HG03571 (cell line): Measurements from ENCODE around the gene GLG1.
"Not testable (repeated sequence)": the region's sequence is repeated elsewhere in the genome, so short reads cannot be mapped to it uniquely, and the experiment has no call there.

Experiments
- ATAC-seq: cut with Tn5 transposase; IDR thresholded peaks from one replicate; pipeline ENCODE4 v1.9.1; 2021; ENCODE audit not compliant: unreplicated experiment

Gene GLG1

DNA sequence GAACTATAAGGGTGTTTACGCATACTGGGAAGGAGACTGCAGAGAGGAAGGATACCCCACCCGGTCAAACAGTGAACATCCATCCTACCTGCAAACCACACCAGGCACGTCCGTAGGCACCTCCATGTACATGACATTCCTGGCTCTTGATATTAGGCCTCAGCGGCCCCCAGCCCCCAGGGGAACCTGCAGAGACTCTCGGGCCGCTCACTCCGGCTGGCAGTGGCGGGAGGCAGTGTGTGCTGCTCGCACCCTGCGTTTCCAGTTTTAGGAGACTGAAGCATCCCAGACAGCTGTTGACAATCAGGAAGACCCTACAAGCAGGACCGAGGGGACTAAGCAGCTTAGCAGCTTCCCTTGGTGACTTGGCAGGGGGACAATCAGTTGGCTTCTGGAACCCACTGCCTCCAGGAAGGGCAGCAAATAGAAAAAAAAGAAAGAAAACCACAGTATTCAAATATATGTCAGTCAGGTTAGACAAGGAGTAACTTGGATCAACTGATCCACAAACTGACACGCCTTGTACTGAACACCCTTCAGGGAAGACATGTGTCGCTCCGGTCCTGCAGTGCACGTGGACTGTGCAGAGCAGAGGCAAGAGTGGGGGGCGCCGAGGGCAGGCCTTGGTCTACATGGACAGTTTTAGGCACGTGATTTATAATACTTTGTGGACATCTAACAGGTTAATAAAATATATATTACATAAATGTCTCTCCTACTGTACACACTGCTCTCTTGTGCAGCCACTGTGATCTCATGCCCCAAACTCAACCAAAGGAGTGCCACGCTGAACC, 155.8 kb downstream of the GLG1 start:
- ATAC-seq: no peak

DNA sequence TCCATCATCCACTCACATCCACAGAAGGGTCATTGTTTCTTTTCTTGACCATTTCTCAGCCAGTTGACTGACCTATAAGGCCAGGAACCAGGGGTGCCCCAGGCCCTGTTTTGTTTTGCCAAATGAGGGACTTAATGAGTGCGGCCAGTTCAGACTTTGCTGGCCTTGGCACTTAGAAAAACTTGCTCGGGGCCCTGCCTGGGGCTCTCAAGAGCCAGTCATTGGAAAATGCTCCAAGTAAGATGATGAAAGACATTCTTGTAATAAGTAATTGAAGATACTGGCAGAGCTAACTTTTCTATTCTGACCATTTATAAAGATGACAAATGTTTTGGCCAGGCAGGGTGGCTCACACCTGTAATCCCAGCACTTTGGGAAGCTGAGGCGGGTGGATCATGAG, 156.7 kb downstream of the GLG1 start:
- ATAC-seq: no peak

DNA sequence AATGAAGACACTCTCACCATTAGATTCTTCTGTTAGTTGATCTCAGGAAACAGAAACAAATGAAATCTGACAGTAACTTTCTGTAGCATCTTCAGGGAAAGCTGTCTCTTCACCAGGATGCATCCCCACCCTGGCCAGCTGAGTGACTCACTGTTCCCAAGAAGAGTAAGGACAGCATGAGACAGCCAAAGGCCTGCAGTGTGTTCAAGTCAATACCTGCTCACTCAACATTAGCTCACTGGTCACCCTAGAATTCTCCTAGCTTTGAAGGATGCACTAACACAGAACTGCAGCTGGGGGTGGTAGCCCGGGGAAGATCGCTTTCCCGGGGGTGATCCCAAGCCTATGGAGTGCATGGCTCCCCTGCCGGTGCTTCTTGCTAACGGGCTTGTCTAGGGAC, 157.4 kb downstream of the GLG1 start:
- no peak for ATAC-seq

DNA sequence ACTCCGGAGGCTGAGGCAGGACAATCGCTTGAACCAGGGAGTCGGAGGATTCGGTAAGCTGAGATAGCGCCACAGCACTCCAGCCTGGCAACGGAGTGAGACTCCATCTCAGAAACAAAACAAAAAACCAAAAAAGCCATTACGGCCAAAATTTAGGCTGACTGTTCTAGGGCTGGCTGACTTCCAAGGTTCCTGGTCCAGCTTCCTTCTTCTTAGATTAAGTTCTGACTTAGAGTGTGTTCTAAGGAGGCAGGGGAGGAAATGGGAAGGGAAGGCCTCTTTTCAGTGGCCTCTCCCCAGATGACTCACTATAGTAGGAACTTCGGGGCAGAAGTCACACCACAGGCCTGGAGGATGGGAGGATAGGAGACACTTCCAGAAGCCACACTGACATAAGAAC, 157.9 kb downstream of the GLG1 start:
- ATAC-seq: no peak

DNA sequence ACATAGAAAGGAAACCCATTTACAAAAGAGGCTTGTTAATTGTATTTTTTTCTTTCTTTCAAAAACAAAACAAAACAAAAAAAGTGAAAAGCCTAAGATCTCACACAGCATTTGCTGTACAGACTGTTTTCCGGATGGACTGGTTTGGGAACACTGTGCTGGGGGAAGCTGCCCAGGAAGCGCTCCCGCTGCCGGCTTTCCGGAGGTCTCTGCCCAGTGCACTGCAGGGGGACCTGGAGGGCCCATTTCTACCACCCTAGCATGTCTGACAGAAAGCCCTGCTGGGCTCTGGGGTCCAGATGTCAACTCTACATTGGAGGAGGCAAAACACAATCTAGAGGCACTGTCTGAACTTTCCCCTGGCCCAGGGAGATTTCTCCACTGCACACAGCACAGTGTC, 159.3 kb downstream of the GLG1 start:
- ATAC-seq: no peak

DNA sequence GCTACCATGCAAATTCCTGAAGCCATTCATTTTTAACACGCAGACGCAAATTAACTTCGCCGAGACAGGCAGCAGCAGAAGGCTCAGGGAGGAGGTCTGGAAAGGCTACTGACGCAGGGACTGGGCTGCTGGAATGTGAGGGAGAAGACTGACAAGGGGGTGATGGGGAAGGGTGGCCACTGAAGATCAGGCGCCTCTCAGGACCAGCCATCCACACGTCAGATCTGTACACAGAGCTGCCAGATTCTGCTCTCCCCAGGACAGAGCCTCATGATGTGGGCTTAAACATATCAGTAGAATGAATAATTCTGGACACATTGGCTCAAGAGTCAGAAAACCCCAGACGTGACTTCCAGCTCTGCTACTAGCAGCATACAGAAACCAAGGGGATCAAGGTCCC, 160.0 kb downstream of the GLG1 start:
- ATAC-seq: no peak

DNA sequence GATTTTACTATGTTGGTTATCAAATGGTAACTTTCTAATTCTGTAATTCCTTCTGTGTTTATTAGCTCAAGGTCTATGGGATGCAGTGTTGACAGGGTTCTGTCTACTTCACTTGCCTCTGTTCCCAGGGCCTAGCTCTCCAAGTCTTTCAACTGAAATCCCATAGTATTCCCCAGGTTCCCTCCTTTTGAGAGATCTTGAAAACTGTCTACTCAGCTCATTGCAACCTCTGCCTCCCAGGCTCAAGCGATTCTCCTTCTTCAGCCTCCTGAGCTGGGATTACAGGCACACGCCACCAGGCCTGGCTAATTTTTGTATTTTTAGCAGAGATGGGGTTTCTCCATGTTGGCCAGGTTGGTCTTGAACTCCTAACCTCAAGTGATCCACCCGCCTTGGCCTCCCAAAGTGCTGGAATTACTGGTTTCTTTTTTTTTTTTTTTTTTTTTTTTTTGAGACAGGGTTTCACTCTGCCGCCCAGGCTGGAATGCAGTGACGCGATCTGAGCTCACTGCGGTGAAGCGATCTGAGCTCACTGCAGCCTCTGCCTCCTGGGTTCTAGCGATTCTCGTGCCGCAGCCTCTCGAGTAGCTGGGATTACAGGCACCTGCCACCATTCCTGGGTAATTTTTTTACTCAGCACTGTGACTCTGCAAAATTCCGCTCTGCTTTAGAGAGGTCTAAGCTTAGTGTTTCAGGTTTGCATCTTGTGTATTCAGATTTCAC, 163.1 kb downstream of the GLG1 start:
- ATAC-seq: not testable (repeated sequence)

DNA sequence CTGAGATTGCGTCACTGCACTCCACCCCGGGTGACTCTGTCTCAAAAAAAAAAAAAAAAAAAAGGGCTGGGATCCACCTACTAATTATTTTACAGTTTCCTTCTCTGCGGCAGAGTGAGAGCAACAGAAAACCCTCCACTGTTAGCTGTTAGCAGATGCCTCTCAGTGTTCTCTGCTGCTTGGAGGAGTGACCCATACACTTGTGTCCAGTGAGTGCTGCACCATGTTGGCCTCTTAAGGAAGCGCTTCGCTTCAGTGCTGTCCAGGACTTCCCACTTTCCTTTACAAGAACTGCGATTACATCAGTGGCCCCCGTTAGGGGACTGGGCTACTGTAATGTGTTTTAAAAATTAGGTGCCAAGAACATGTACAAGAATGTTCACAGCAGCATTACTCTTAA, 167.2 kb downstream of the GLG1 start:
- ATAC-seq: no peak

DNA sequence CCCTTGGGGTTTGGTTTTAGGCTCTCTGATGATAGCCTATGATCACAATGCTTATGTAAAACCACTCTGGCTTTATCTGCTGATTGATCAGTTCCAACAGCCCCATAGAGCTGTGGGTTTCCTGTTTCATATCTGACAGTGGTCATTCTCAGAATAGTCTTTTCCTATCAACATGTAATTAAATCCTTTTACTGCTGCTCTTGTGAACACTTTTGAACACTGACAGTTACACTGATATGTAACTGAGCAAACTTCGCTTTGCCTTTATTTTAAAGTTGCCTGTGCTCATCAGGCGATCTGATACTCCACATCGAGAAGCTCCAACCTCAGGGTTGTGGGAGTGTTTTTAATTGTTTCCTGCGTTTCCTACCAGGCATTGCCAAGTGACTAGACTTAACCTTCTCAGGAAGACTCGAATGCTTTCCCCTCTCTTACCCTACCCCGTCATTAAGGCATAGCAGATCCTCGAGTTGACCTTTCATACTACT, 168.4 kb downstream of the GLG1 start:
- no peak for ATAC-seq

DNA sequence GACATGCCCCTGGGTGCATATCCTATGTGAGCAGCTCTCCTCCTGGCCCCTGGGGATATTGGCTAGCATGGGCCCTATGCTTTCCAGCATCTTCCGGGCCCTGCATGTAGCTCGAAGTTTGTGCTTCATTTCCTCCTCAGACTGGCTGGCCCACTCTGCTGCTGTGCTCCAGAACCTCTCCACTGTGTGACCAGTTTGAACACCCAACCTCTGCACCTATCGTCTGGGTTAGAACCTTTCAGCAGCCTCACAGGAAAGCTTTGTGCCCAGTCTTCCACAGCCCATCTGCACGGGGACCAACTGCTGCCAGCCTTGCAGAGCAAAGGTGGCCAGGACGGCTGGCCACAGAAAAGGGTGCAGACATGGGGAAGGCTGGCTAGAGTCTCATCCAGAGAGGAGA, 175.4 kb downstream of the GLG1 start:
- ATAC-seq: no peak

DNA sequence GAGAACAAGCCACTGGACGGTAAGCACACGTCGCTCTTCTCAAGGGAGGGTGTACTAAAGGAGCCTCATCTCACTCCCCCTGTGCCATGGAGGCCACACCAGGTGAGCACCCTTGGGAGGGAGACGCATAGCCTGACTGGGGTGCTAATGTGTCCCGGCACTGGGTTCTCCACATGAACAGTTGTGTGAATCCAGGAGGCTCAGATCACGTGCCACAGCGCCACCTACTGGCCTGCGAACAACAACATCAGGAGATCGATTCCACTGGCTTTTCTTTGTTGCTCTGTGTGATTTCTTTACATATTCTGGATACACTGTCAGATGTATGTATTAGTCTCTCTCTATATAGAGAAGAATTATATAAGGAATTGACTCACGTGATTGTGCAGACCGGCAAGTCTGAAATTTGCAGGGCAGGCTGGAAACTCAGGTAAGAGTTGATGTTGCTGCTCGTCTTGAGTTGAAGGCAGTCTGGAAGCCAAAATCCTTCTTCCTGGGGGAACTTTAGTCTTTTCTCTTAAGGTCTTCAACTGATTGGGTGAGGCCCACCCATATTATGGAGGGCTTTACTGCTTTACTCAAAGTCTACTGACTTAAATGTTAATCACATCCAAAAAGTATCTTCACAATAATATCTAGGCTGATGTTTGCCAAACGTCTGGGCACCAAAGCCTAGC, 176.7 kb downstream of the GLG1 start:
- ATAC-seq: not testable (repeated sequence)

DNA sequence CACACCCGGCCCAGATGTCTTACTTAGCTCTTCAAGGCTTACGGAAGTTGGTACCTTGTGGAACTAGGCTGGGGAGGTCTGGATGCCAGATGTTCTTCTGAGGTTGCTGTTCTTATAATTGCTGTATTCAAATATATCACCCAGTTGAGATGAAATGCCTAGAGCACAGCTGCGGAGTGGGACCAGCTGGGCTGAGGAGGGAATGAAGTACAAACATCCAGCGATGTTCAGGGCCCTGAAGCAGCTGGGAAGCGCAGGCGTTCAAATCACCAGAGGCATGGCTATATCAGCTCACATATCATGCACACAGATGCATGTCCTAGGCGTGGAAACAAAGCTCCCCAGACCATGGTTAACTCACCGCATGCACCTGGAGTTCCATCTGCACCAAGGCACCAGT, 178.4 kb downstream of the GLG1 start:
- ATAC-seq: not testable (repeated sequence)

DNA sequence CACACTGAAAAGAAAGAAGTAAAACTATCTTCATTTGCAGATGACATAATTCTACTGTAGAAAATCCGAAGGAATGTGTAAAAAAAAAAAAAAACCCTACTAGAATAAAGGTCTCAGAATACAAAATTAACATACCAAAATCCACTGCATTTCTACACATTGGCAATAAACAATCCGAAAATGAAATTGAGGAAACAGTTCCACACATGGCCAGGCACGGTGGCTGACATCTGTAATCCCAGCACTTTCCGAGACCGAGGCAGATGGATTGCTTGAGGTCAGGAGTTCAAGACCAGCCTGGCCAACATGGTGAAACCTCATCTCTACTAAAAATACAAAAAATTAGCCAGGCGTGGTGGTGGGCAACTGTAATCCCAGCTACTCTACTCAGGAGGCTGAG, 181.2 kb downstream of the GLG1 start:
- ATAC-seq: not testable (repeated sequence)

DNA sequence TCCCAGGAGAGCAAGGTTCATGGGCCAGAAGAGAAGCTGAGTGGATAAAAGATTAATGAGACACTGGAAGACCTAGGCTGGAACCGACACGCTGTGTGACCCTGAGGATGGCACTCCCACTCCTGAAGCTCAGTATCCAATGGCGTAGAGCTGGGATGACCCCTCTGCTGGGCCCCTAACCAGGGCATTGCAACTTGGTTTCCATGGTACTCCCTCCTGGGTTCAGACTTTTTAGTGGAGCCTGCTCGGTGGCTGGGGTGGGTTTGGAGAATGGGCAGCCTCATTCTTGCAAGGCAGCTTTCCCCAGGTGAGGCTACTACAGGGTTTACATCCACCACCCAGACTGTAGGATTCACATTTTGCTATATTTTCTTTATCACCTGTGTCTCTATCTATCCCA, 183.2 kb downstream of the GLG1 start:
- ATAC-seq: not testable (repeated sequence)

DNA sequence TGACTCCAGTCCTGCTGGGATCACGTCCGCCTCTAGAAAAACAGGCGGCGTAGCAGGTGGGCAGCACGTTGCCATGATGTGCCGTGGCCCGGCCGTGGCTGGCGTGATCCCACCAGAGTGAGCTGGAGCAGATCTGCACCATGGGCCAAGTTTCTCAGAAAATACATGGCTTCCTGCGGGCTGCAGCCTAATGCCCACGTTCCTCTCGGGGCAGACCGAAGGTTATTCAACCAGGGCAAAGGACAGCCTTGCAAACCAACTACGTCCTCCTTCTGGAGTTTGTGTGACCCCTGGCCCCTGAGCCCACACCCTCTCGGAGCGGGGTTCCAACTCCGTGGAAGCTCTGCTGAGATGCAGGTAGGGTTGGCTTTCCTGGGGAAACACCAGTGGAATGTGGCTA, 184.8 kb downstream of the GLG1 start:
- ATAC-seq: not testable (repeated sequence)

DNA sequence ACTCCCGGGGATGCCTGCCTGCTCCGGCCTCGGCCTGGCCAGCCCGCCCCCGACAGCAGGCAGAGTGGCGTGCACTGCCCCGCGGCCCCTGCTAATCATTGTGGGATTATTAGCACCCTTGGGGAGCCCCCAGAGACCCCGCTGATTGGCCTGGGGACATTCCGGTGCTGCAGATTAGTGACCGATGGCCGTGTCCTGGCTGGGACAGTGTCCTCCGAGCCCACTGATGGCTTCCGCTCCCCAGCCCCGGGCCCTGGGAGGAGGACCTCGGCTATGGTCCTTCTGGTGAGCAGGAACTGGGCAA, 185.5 kb downstream of the GLG1 start:
- not testable (repeated sequence) for ATAC-seq

DNA sequence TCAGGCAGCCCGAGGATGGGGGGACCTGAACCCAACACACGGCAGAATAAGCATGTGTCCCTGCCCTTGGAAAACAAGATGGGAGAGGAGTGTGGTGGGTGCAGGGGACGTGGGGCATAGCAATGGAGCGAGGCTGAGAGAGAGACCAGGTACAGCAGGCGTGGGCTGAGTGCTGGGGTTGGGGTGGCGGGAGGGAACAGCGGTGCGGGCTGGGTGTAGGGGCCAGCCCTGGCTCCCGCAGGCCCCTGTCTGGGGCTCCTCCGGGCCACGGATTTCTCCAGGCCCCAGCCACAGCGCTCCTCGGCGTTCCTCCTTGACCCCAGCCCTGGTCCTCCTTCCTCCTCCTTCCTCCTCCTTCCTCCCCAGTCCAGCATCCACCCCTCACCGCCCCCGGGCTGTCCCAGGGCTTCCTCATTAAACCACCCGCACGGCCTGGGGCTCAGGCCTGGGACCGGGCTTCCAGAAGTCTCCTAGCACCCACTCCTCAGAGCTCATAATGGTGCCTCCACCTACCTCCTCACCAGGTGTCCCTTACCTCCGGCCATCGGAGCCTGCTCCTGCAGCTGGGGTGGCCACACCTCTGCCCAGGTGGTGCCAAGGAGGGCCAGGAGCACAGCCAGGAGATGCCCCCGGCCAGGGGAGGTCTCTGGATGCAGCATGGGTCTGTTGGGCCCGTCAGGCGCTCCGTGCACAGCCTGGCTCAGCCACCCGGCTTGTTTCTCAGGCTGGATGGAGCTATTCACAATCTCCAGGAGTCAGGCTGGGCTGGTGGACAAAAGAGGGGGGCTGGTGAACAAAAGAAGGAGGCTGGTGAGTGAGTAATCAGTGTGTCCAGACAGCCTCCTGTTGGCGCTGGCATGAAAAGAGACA, 186.1 kb downstream of the GLG1 start, which contains the start of gene CLEC18B:
TSS of gene CLEC18B (minus strand) at position 867 of the 870 bp plus-strand sequence. CDS start at position 659, 208 bp downstream.
- not testable (repeated sequence) for ATAC-seq

DNA sequence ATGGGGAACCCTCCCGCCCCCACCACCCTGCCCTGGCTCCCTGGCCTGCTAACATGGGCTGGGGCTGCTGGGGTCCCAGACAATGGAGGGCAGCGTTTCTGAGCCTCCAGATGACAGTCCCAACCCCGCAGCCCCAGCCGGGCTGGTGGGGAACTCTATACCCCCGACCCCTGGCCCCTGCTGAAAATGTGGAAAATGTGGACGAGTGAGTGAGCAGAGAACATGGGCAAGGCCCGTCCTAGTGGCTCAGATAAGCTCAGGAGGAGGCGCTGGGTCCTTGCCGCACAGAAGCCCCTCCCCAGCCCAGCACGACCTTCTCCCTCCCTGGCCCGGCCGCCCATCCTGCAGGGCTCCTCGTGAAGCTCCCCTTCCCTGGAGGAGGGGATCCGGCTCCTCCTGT, 187.1 kb downstream of the GLG1 start:
- ATAC-seq: not testable (repeated sequence)

DNA sequence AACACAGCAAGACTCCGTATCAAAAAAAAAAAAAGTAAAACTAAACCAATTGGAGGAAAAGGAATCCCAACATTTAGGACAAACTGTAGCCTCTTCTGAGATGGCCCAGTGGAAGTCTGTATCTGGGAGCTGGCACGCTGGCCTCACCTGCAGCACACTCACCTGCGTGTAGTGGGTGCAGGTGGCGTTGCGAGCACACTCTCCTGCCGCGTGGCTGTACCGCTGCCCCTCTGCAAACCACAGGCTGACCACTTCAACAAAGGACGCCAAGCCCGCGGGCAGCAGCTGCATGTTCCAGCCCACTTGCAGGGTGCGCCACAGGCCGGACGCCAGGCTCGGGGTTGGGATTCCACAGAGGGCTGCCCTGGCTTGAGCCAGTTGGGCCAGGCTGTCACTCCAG, 189.0 kb downstream of the GLG1 start:
- ATAC-seq: not testable (repeated sequence)

DNA sequence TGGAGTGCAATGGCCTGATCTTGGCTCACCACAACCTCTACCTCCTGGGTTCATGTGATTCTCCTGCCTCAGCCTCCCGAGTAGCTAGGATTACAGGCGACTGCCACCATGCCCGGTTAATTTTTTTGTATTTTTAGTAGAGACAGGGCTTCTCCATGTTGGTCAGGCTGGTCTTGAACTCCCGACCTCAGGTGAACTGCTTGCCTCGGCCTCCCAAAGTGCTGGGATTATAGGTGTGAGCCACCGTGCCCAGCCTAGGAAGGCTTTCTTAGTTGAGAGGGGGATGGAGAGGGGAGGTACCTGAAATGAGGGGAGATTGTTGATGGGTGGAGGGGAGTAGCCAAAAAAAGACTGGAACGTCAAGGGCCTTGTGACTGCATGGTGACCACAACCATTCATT, 193.0 kb downstream of the GLG1 start:
- not testable (repeated sequence) for ATAC-seq

DNA sequence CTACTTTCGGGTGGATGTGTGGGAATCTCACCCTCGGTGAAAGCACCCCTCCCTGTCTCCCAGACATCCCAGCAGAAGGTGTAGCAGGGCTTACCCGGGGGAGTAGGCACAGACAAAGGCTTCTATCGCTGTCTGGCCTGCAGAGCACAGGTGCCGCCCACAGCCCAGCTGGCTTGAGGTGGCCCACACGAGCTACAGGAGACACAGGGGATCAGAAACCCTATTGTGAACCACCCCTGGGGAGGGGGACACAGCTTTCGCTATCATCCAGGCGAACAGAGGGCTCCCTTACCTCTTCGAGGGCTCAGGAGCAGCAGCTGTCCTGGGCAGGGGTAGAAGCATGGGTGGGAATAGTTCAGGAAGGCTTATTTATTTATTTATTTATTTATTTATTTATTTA, 193.4 kb downstream of the GLG1 start:
- not testable (repeated sequence) for ATAC-seq
